ENCODE measurements around the gene ARF1. TPM values are rescaled to one million over a fixed set of nuclear protein-coding genes. Genes with fewer than 3 reads are reported as not detected.
A peak's percentile ranks its signal among the peaks of the same experiment; 100 is the strongest.

Gene ARF1
- total and polyA plus RNA-seq, 2 of the 8 experiments (the other 6 are each of a cell fraction or from before 2014, with no cell fraction given): 265 to 471 TPM

DNA sequence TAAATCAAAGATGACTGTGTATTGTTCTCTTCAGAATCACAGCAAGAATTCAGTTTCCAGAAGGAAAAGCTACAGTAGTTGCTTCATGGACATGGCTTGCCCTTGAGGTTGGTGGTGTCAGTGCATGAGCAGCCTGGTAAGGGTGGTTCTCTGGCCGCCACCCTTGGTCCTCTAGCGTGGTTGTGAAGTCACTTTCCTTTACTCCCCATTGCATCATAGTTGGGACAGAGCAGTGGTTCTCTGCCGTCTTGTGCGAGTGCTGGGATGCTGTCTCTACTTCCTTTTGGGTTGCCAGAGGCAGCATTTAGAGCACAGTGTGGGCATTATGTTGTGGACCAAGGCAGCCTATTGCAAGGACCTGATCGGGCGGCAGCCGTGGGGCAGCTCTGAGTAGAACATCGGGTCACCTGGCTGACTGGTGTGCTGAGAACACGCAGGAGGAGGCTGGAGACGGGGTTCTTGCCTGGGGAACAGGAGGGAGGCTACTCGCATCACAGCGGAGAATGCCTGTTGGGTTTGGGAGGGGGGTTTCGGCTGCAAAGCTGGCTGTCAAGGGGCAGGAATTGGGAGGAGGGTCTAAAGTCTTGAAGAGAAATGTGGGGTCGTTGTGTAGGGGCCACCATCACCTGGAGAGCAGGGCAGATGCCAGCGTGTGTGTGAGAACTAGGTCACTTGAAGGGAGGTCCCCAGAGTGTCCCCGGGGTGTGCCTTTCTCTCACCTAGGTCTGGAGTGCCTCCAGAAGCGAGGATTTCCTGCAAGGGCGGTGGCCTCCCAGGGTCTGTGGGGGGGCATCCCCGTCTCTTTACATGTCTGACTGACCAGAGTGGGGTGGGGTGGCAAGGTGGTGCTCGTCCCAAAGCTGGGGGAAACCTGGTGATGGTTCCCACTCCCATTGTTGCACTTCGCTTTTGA lies 6.3 kb downstream of the ARF1 start:
- no peak overlapping the region for H3K14ac ChIP-seq (ENCODE audit: insufficient read length)
- H3K4me1 ChIP-seq (replicated peaks in 1 of 4; ENCODE audit: control insufficient read depth in 3 of 4, insufficient read depth in 4 of 4, low read length in 3 of 4): peaks cover 4 to 14% (median 10%) of the 10 kb centered on the region in 4 experiments
- H3K79me2 ChIP-seq (ENCODE audit: control insufficient read depth in 1 of 2, insufficient read depth in 2 of 2, low read length in 2 of 2): peaks cover 96 to 100% of the 10 kb centered on the region in 2 experiments
- no peak overlapping the region for H3K9ac ChIP-seq (replicated peaks in 1 of 4; ENCODE audit: extremely low read depth in 1 of 4, low read depth in 3 of 4, low read length in 3 of 4)
- H3K56ac ChIP-seq (replicated peaks; ENCODE audit: insufficient read length, low read depth, low read length): no peak overlapping the region
- no peak overlapping the region for H4K5ac ChIP-seq (ENCODE audit: insufficient read length, low read depth, low read length)
- CTCF ChIA-PET (ENCODE audit: partially characterized antibody): interaction anchor here (0.9 to 2.7 kb wide), 3 partner anchors 12 to 85 kb away, joined by 3 to 13 read pairs (median 3); no protein-coding TSS in a partner anchor
- no peak overlapping the region for H2BK20ac ChIP-seq (ENCODE audit: low read length)
- H4K20me1 ChIP-seq (replicated peaks in 1 of 2; ENCODE audit: control insufficient read depth in 1 of 2, insufficient read depth in 2 of 2, low read length in 2 of 2): peaks cover 68 to 82% of the 10 kb centered on the region in 2 experiments
- H2AFZ ChIP-seq (ENCODE audit: low read length): no peak overlapping the region
- no peak overlapping the region for H2AK5ac ChIP-seq (ENCODE audit: low read depth, low read length)
- no peak overlapping the region for H2BK120ac ChIP-seq (replicated peaks; ENCODE audit: low read depth, low read length)
- H3K27me3 ChIP-seq (replicated peaks in 1 of 4; ENCODE audit: control insufficient read depth in 3 of 4, extremely low read depth in 1 of 4, insufficient read depth in 3 of 4, low read length in 3 of 4): no peaks in the 10 kb centered on the region
- H4K8ac ChIP-seq (ENCODE audit: extremely low read depth, insufficient read depth, low read length): peak overlapping the region; percentile 29; the same call in 1 of the 2 replicates
- H2BK12ac ChIP-seq (ENCODE audit: low read depth, low read length): no peak overlapping the region
- H3K4me3 ChIP-seq (ENCODE audit: extremely low read depth in 1 of 4, insufficient read depth in 2 of 4, low read depth in 3 of 4, low read length in 4 of 4): no peak overlapping the region
- 87% methylated on average over 21 of the region's 21 CpGs; no CpG with 5 or more reads in 1 of the 2 experiments for WGBS, 2 experiments (ENCODE audit: extremely low coverage in 1 of 2, insufficient coverage in 1 of 2, insufficient read length in 1 of 2, insufficient replicate concordance in 2 of 2, low coverage in 1 of 2, low lambda C conversion rate in 2 of 2, missing lambda C conversion rate in 1 of 2)
- POLR2A ChIA-PET (ENCODE audit: partially characterized antibody): interaction anchor here (1.3 to 7.1 kb wide), 2 partner anchors 11 to 15 kb away, joined by 3 to 53 read pairs; no protein-coding TSS in a partner anchor
- H2BK5ac ChIP-seq (ENCODE audit: low read depth, low read length): 0 out of 2 replicates have a peak overlapping the region, but pooled peaks have one; percentile 12
- TF ChIP-seq, protein P1, sequence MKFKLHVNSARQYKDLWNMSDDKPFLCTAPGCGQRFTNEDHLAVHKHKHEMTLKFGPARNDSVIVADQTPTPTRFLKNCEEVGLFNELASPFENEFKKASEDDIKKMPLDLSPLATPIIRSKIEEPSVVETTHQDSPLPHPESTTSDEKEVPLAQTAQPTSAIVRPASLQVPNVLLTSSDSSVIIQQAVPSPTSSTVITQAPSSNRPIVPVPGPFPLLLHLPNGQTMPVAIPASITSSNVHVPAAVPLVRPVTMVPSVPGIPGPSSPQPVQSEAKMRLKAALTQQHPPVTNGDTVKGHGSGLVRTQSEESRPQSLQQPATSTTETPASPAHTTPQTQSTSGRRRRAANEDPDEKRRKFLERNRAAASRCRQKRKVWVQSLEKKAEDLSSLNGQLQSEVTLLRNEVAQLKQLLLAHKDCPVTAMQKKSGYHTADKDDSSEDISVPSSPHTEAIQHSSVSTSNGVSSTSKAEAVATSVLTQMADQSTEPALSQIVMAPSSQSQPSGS (IDR thresholded peaks at IDR 0.05; ENCODE audit: low read length): no peak
- no peak for TF ChIP-seq HDAC2 (IDR thresholded peaks at IDR 0.05; ENCODE audit: borderline replicate concordance in 1 of 2, low read depth in 2 of 2, low read length in 2 of 2)
- FAIRE-seq: no peak
- no peak for DNase-seq (ENCODE audit: low read depth in 1 of 2, low spot score in 2 of 2)
- peaks cover 3% of the 10 kb centered on the region for H3K23me2 ChIP-seq (ENCODE audit: low read depth, low read length)
- no peak overlapping the region for H3K4me2 ChIP-seq (ENCODE audit: insufficient read depth in 1 of 2, low read depth in 2 of 2, low read length in 2 of 2)
- H2BK15ac ChIP-seq (ENCODE audit: low read length): no peak overlapping the region
- no peaks in the 10 kb centered on the region for H3K36me3 ChIP-seq (ENCODE audit: control insufficient read depth in 2 of 4, insufficient read depth in 4 of 4, low read length in 3 of 4)
- peaks cover 0 to under 1% of the 10 kb centered on the region in 2 experiments; a peak in 1 of 4 replicates for H3K9me3 ChIP-seq (ENCODE audit: insufficient read depth in 2 of 2, low read depth in 1 of 2, low read length in 1 of 2)
- no peak overlapping the region for H4K91ac ChIP-seq (replicated peaks; ENCODE audit: insufficient read length, low read length)
- no peak overlapping the region for H3K4ac ChIP-seq (replicated peaks; ENCODE audit: insufficient read length, low read depth, low read length)
- peaks cover 45% of the 10 kb centered on the region for H3K79me1 ChIP-seq (ENCODE audit: low read depth, low read length)
- no peak overlapping the region for H3K18ac ChIP-seq (ENCODE audit: extremely low read depth, low read length)
- H3K27ac ChIP-seq (ENCODE audit: low read depth, low read length): no peak overlapping the region
- no peak overlapping the region for H3K23ac ChIP-seq (ENCODE audit: insufficient read length)
